NCI-H2227 (cell line): ENCODE results near the gene ERMP1.
"Not testable (repeated sequence)": the region's sequence is repeated elsewhere in the genome, so short reads cannot be mapped to it uniquely, and the experiment has no call there.

Source experiments
- DNase-seq: peaks from one replicate; lab custom pipeline; 2025; ENCODE audit not compliant: unreplicated experiment; lab: John Stamatoyannopoulos, UW

Gene ERMP1

GRCh38 chr9:5819174-5819573 is 13.7 kb downstream of the ERMP1 start:
- no peak for DNase-seq

- DNase-seq = no peak
Observed at GRCh38 chr9:5818424-5819142, 14.3 kb downstream of the ERMP1 start.

GRCh38 chr9:5817862-5818261 is 15.1 kb downstream of the ERMP1 start:
- DNase-seq = no peak

DNA sequence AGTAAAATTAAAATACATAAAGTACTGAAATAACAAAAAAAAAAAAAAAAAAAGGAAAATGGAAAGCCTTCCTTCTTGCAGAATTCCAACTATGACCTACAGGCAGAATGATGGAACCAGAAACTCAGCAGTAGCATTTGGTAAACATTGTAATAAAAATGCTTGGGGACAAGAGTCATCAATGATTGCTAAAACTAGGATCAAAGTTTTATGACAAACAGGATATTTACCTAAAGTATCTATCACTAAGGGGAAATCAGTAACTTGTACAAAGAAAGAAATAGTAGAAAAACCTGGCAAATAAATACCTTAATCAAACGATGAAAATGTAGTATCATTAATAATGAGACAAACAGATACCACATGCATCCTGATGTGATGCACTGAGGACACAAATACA is 17.5 kb downstream of the ERMP1 start:
- DNase-seq = no peak

DNA sequence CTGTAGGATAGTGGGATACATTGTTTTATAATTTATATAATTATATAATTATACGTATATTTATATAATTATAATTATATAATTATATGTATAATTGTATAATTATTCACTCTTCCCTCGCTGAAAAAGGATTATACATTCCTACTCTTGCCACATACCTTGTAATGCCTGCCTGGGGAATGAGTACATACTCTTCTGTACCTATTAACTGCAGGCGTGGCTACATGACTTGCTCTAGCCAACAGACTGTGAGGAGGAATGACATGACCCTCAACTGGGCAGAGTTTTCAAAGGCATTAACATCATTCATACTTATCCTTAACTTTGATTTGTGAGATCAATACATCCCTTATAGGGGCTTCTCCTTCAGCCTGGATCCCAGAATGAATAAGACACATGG is 19.1 kb downstream of the ERMP1 start:
- no peak for DNase-seq

GRCh38 chr9:5811751-5812150 is 21.2 kb downstream of the ERMP1 start:
- DNase-seq = no peak

- no peak for DNase-seq
Observed at GRCh38 chr9:5805478-5805877, 27.4 kb downstream of the ERMP1 start.

DNA sequence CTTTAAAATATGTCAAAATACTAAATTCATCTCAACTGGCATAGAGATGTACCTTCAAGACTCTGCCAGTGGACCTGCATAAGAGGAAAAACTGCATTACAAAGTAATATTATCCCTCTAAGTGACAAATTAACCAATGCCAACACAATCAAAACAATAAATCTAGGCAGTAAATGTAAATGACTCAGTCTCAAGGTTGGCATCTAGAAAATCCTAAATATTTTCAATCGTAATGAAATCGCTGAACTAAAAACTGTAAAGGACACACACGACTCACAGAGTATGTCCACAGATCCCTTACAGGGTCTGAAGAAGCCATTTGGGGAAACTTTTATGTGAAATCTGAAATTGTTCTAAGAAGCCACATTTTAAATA is 31.2 kb downstream of the ERMP1 start:
- DNase-seq = no peak

- no peak for DNase-seq
Observed at GRCh38 chr9:5800969-5801738, 31.8 kb downstream of the ERMP1 start.

- DNase-seq = not testable (repeated sequence)
Observed at GRCh38 chr9:5800378-5800777, 32.5 kb downstream of the ERMP1 start.

- peak; percentile 3 for DNase-seq
Observed at GRCh38 chr9:5799314-5799713, 33.6 kb downstream of the ERMP1 start.

GRCh38 chr9:5798581-5798980 is 34.3 kb downstream of the ERMP1 start:
- DNase-seq = no peak

DNA sequence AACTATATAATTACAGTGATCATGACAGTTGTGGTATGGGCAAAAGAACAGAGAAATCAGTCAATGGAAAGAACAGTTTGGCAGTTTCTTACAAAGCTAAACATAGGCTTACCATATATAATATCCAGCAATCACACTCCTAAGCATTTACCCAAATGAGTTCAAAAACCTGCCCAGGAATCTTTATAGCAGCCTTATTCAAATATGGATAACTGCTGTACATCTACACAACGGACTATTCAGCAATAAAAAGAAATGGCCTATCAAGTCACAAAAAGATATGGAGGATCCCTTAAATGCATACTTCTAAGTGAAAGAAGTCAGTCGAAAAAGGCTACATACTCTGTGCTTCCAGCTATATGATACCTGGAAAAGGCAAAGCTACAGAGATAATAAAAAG is 36.6 kb downstream of the ERMP1 start:
- no peak for DNase-seq

GRCh38 chr9:5793812-5794211 is 39.1 kb downstream of the ERMP1 start:
- DNase-seq = no peak

GRCh38 chr9:5791870-5792269 is 41.0 kb downstream of the ERMP1 start:
- DNase-seq = no peak

GRCh38 chr9:5790923-5791322 is 42.0 kb downstream of the ERMP1 start:
- no peak for DNase-seq

DNA sequence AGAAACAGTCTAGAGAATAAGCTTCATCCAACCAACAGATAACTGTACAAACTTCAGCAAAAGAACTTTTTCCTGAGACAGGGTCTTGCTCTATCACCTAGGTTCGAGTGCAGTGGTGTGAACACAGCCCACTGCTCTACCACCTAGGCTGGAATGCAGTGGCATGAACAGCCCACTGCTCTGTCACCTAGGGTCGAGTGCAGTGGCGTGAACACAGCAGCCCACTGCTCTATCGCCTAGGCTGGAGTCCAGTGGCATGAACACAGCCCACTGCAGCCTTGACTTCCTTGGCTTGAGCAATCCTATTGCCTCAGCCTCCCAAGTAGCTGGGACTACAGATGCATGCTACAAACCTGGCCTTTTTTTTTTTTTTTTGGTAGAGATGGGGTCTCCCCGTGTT is 43.4 kb downstream of the ERMP1 start:
- no peak for DNase-seq

GRCh38 chr9:5787759-5788302 is 45.1 kb downstream of the ERMP1 start:
- DNase-seq = no peak

DNA sequence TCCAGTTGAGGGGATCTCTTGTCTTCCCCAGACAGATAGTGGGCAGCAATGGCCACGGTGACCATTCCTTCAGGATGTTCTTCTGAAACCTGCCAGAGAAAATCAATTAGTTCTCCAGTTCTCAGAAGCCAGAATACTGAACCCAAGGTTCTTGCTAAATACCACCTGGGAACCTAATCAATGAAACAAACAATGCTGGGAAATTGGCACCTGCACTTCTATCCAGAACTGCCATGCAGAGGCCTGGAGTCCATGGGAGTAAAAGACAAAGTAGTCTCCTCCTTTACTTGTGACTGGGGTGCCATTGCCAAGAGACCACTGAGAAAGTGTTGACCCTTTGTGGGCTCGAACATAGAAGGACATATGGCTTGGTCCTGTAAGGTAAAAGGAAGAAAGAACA is 45.7 kb downstream of the ERMP1 start:
- no peak for DNase-seq

DNA sequence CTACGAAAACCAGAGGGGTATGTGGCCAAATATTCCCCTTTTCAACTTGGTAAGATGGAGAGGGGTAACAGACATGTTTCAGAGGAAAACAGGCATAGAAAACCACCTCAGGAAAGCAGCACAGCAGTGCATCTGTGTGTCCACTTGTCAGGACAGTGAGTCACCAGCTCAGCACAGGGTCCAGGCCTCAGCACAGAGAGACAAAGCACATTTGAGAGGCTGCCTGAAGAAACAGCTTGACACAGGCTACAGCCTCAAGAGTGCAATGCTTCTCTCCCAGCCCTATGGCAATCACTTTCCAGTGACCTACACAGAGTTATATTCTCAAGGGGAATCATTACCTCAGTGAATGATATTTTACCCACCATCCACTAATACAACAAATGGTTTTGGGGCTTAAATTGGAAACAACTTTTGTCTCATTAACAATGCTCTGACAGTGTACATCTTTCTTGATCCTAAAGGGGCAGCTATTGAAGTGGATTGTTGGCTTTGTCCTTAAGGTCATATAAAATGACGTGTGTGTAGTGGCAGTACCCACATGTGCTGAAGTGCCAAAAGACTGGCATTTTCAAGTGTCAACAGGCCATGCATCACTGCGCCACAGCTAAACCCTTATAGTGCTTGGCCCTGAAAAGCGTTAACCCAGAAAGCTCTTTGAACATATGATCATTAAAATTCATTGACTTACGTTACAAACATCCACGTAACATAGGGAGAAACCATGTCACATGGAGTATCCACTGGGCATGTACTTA is 46.4 kb downstream of the ERMP1 start:
- no peak for DNase-seq

- no peak for DNase-seq
Observed at GRCh38 chr9:5784526-5785315, 48.2 kb downstream of the ERMP1 start.
